ENCODE results near the gene ICOSLG.
"Not testable (repeated sequence)": the region's sequence is repeated elsewhere in the genome, so short reads cannot be mapped to it uniquely, and the experiment has no call there.

Gene ICOSLG

DNA sequence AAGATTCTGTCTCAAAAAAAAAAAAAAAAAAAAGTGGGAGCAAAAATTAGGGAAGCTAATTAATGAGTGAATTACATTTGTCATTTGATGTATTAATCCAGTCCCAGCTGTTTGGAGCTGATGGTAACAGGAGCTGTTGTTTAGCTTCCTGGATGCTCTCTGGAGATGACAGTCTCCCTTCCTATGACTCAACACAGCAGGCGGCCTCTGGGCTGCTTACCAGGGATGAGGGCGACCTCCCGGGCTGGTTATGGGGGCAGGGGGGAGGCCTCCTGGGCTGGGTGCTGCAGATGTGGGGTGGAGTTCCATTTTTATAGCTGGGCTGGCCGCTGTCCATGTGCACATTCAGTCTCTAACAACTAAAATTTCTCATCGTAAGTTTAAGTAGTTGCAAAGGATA is 47.6 kb downstream of the ICOSLG start:
- intact Hi-C loops (cut with DNase I); DNase-seq: not testable (repeated sequence)

DNA sequence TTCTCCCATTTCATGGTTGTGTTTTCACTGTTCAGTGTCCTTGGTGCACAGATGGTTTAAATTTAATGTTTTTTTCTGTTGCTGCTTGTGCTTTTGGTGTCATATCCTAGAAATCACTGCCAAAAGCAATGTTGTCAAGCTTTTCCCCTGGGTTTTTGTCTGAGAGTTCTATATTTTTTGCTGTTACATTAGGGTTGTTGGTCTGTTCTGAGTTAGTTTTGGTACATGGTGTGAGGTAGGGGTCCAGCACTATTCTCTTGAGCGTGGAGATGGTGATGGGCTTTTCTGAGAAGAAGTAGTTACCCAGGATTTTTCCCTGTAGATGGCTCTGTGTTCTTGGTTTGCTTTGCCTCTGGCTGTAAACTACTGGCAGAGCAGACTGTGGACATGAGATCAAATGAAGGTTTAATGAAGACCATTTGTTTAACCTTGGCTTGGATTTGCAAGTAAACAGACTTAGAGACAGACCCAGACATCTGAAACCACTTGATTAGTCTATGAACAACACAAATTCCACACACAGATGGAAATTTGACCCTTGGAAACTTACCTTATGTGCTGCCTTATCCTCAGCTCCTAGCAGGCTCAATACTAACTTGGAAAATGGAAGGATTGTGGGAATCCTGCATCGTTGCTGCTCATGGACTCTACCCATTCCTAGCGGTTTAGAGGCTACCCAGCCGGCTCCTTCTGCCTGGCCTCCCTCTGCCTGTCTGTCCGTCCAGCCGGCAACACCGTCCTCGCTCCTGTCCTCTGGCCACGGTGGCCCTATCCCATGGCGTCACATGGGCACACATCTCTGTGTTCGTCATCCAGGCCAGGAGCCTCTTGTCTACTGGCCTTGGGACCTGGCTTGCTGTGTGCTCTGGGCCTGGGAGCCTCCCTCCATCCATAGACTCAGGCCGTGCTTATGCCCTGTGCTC is 50.1 kb downstream of the ICOSLG start:
- intact Hi-C loops (cut with DNase I) = not testable (repeated sequence)
- peak in 3 of 10 donors; percentile 14 to 61 (median 35) for DNase-seq

GRCh38 chr21:44184862-44185261 is 55.9 kb downstream of the ICOSLG start:
- intact Hi-C loops (cut with DNase I); DNase-seq: not testable (repeated sequence)

GRCh38 chr21:44182202-44182601 is 58.5 kb downstream of the ICOSLG start:
- intact Hi-C loops (cut with DNase I); DNase-seq: not testable (repeated sequence)

- DNase-seq; intact Hi-C loops (cut with DNase I): not testable (repeated sequence)
Observed at GRCh38 chr21:44181506-44181905, 59.2 kb downstream of the ICOSLG start.

DNA sequence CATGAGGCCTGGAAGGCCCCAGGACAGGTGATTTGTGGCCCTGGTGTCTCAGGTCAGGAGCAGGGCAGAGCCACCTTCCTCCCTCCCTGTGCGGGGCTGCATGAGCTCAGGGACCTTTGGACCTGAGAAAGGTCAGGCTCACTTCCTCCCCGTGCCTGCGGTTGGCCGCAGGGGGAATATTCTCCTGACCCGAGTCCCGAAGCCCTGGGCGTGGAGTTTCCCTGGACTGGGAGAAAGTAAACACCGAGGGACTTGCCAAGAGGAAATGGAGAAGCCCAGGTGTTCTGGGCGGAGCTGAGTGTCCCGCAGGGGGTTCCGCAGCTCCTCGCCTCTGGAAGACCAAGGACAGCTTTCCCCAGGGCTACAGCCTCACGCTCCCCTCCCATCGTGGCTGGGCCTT is 64.6 kb downstream of the ICOSLG start:
- peak in 1 of 10 donors; percentile 22 for DNase-seq

GRCh38 chr21:44175189-44175588 is 65.6 kb downstream of the ICOSLG start:
- intact Hi-C loops (cut with DNase I) = not testable (repeated sequence)
- peak in 1 of 10 donors; percentile 19 for DNase-seq

More for the DNA sequence above, 64.6 kb downstream of the ICOSLG start:
- intact Hi-C loops (cut with DNase I) = not testable (repeated sequence)

Data from posterior cingulate gyrus (tissue), 11 donors.